ENCODE results near the gene NPY. TPM values are rescaled to one million over a fixed set of nuclear protein-coding genes. Genes with fewer than 3 reads are reported as not detected.

NPY gene
- total and polyA plus RNA-seq, 4 donors = 0.47 TPM; not detected in 3

GRCh38 chr7:24241206-24241605 is 42.8 kb upstream of the NPY start:
- Histone ChIP-seq H3K4me3 (ENCODE audit: low read depth in 1 of 3, low read length in 3 of 3) (no peak overlapping the region), H3K27me3 (ENCODE audit: control insufficient read depth in 4 of 4, insufficient read depth in 4 of 4, low read length in 3 of 4) (peaks cover 0 to 2% (median 0%) of the 10 kb centered on the region in 4 donors), H3K4me1 (ENCODE audit: control insufficient read depth in 4 of 4, insufficient read depth in 4 of 4, low read length in 3 of 4) (no peaks in the 10 kb centered on the region), H3K36me3 (ENCODE audit: control insufficient read depth in 4 of 4, insufficient read depth in 3 of 4, low read depth in 1 of 4, low read length in 3 of 4) (no peaks in the 10 kb centered on the region), H3K9me3 (ENCODE audit: control insufficient read depth in 4 of 4, low read length in 3 of 4) (no peaks in the 10 kb centered on the region), H3K27ac (ENCODE audit: low read depth in 1 of 2, low read length in 2 of 2) (no peak overlapping the region), H3K9ac (ENCODE audit: low read depth in 1 of 2, low read length in 2 of 2) (no peak overlapping the region)
- no peak for DNase-seq (ENCODE audit: low spot score)
- TF ChIP-seq ZBTB33 (IDR thresholded peaks at IDR 0.05) (no peak), REST (IDR thresholded peaks at IDR 0.05) (no peak)
- 90% methylated on average over 5 of the region's 5 CpGs for WGBS

GRCh38 chr7:24244554-24244953 is 39.4 kb upstream of the NPY start:
- no peak for TF ChIP-seq REST (IDR thresholded peaks at IDR 0.05)
- TF ChIP-seq CTCF (IDR thresholded peaks at IDR 0.05; ENCODE audit: low read depth, low read length, missing input control) = no peak
- TF ChIP-seq NR2F2 (IDR thresholded peaks at IDR 0.05) = no peak
- no peak for TF ChIP-seq SP1 (IDR thresholded peaks at IDR 0.05)
- TF ChIP-seq HNF4A (conservative IDR thresholded peaks at IDR 0.05) = no peak
- no peak for TF ChIP-seq RAD21 (IDR thresholded peaks at IDR 0.05)
- no peak for TF ChIP-seq RXRA (IDR thresholded peaks at IDR 0.05)
- TF ChIP-seq GABPA (IDR thresholded peaks at IDR 0.05 in 1 of 2, conservative IDR thresholded peaks at IDR 0.05 in 1 of 2) = no peak
- TF ChIP-seq TAF1 (conservative IDR thresholded peaks at IDR 0.05) = no peak
- Histone ChIP-seq H3K9me3 (ENCODE audit: control insufficient read depth in 4 of 4, low read length in 3 of 4) (no peaks in the 10 kb centered on the region), H3K27me3 (ENCODE audit: control insufficient read depth in 4 of 4, insufficient read depth in 4 of 4, low read length in 3 of 4) (peaks cover 0 to 2% (median 0%) of the 10 kb centered on the region in 4 donors), H3K36me3 (ENCODE audit: control insufficient read depth in 4 of 4, insufficient read depth in 3 of 4, low read depth in 1 of 4, low read length in 3 of 4) (no peaks in the 10 kb centered on the region), H3K4me3 (ENCODE audit: low read depth in 1 of 3, low read length in 3 of 3) (no peak overlapping the region), H3K9ac (ENCODE audit: low read depth in 1 of 2, low read length in 2 of 2) (no peak overlapping the region), H3K4me1 (ENCODE audit: control insufficient read depth in 4 of 4, insufficient read depth in 4 of 4, low read length in 3 of 4) (no peaks in the 10 kb centered on the region), H3K27ac (ENCODE audit: low read depth in 1 of 2, low read length in 2 of 2) (no peak overlapping the region)
- WGBS = 73% methylated on average over 2 of the region's 2 CpGs
- DNase-seq (ENCODE audit: low spot score) = no peak

All from liver (tissue), 9 donors.